Transverse colon (tissue), 4 donors: ENCODE results near the gene ILKAP.

Experiments used
- CTCF ChIP-seq, 5 experiments: fragments of 200-600 bp in 3 of 5; fragments of 450-650 bp in 2 of 5; sonication (generic) in 3 of 5; IDR thresholded peaks; 1 replicate in 2 of 5; 2 replicates in 3 of 5; pipeline ENCODE4 v1.5.1; 2016 to 2017; ENCODE audit warnings: antibody characterized with exemption in 5 of 5, inconsistent platforms in 3 of 5, mild to moderate bottlenecking in 2 of 5, moderate library complexity in 1 of 5
- EP300 ChIP-seq: sonication (generic); formaldehyde crosslinking; IDR thresholded peaks from one replicate; pipeline ENCODE4 v1.6.1; 2017; ENCODE audit warnings: antibody characterized with exemption, low read depth
- POLR2A ChIP-seq: fragments of 450-650 bp; IDR thresholded peaks from one replicate; pipeline ENCODE4 v1.6.1; 2016; ENCODE audit warnings: antibody characterized with exemption, mild to moderate bottlenecking, moderate library complexity
- POLR2AphosphoS5 ChIP-seq, 3 donors: sonication (generic); formaldehyde crosslinking; IDR thresholded peaks; one replicate each; pipeline ENCODE4 v1.6.1; 2016; ENCODE audit warnings: antibody characterized with exemption in 3 of 3

- TF ChIP-seq POLR2A (no peak), EP300 (no peak), POLR2AphosphoS5 (IDR thresholded peaks at IDR 0.05) (no peak), CTCF (IDR thresholded peaks at IDR 0.05) (no peak)
These were observed 47.5 kb downstream of the ILKAP start for GRCh38 chr2:238155761-238156694.
